Measurements from ENCODE around the gene STAG1. TPM values are rescaled to one million over a fixed set of nuclear protein-coding genes. Genes with fewer than 3 reads are reported as not detected.

Gene STAG1
- total and polyA plus RNA-seq, 2 of the 13 experiments (the other 11 are each of a cell fraction or from before 2014, with no cell fraction given), result 6.2 to 25.9 TPM

DNA sequence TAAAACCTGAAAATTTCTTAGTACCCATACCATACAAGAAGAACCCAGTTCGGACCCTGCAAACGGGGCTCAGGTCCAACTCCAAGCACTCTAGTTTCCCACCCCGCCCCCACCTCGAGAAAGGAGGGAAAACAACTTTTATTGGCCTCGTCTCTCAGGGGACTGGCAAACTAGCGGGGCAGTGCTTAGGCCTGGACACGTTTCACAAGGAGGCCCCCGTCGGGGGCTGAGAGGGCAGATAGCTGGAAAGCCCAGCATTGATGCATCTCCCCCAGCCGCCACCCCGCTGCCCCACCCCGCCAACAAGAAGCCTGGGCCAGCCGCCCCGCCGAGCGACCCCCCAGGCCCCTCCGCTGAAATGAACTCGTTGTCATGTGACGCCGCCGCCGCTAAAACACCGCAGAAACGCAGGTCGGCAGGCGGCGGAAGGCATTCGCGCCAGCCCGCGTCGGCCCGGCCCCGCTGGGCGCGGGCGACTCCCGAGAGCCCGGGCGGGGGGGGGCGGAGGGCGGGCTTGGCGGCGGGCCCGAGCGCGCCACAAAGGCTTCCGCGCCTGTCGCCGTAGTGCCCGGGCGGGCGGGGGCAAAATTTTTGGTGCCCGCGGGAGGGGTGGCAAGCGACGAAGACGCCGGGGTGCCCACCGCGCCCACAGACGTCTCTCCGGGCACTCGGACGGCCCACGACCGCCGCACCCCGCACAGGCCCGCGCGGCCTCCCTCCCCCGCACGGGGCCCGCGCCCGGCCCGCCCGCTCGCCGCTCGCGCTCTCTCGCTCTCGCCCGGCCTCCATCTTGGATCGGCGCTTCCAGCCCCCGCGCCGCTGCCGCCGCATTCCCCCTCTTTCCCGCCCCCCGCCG lies 634 bp downstream of the STAG1 start:
- Histone ChIP-seq H3K27me3 (ENCODE audit: control insufficient read depth in 1 of 2, insufficient read depth in 2 of 2, low read length in 2 of 2) (no peaks in the 10 kb centered on the region), H3K36me3 (replicated peaks in 1 of 2; ENCODE audit: control insufficient read depth in 1 of 2, insufficient read depth in 2 of 2, low read length in 2 of 2) (no peaks in the 10 kb centered on the region; a peak in 1 of 5 replicates), H2AFZ (ENCODE audit: low read length) (no peak overlapping the region), H4K20me1 (ENCODE audit: insufficient read depth, low read length) (no peaks in the 10 kb centered on the region), H3K79me2 (ENCODE audit: insufficient read depth, low read length) (peaks cover 46% of the 10 kb centered on the region), H3K4me2 (ENCODE audit: low read depth, low read length) (peak overlapping the region; percentile 80), H3K4me1 (ENCODE audit: insufficient read depth, low read length) (peaks cover 31% of the 10 kb centered on the region), H3K4me3 (replicated peaks in 1 of 3; ENCODE audit: insufficient read depth in 1 of 3, low read depth in 2 of 3, low read length in 3 of 3) (peak overlapping the region; percentile 67 to 74 (median 68)), H3K9me3 (ENCODE audit: low read length) (no peaks in the 10 kb centered on the region), H3K9ac (ENCODE audit: insufficient read depth, low read depth, low read length) (peak overlapping the region; percentile 84), H3K27ac (ENCODE audit: extremely low read length, insufficient read depth, low read length) (peak overlapping the region; percentile 94)
- BruUV-seq (replicated peaks), result no TSS peak
- DNase-seq (ENCODE audit: low spot score) (peak; percentile 82), ATAC-seq (peak; percentile 56), FAIRE-seq (peak; percentile 53)
- intact Hi-C loops (cut with micrococcal nuclease; ENCODE audit: unreplicated experiment), result loop anchor here (1.0 to 10.0 kb wide), 6 partner anchors 111 to 557 kb away; partner anchors contain the start of genes MSL2 and NCK1
- ChIA-PET CTCF (ENCODE audit: low intra/inter-chr PET ratio, low total read pairs) (interaction anchor here (0.9 to 2.2 kb wide), 5 partner anchors 17 to 680 kb away, joined by 3 to 11 read pairs (median 8); no protein-coding TSS in a partner anchor), POLR2A (interaction anchor here (0.7 to 3.6 kb wide), 29 partner anchors 7 to 676 kb away, joined by 3 to 41 read pairs (median 5); partner anchors contain the start of genes MSL2, NCK1, PCCB and SLC35G2)
- in situ Hi-C loops (cut with HindIII; ENCODE audit: extremely low pct_ligation_motif_present, low pct_unique_long_range_greater_than_20kb), result loop anchor here (10.0 kb wide), 2 partner anchors 357 to 677 kb away; no protein-coding TSS in a partner anchor
- 0% methylated on average over 10 of the region's 97 CpGs for WGBS (ENCODE audit: low lambda C conversion rate)
- TF ChIP-seq ERF (CRISPR knock-in tag; IDR thresholded peaks at IDR 0.05) (0 out of 2 replicates have a peak, but pooled peaks have one; percentile 26), POLR2A (IDR thresholded peaks at IDR 0.05; ENCODE audit: insufficient read depth in 1 of 2, low read depth in 2 of 2, low read length in 2 of 2) (peak; percentile 51 to 77; a peak in 3 of 4 replicates), ZBTB40 (IDR thresholded peaks at IDR 0.05) (no peak), ZBTB40 (CRISPR knock-in tag; IDR thresholded peaks at IDR 0.05) (0 out of 2 replicates have a peak, but pooled peaks have one; percentile 35), ZNF605 (CRISPR knock-in tag; IDR thresholded peaks at IDR 0.05) (peak; percentile 54; the same call in 1 of the 2 replicates), ASH2L (IDR thresholded peaks at IDR 0.05; ENCODE audit: insufficient read length, low read depth, low read length) (peak; percentile 92), KMT2A (CRISPR knock-in tag; IDR thresholded peaks at IDR 0.05) (peak; percentile 31; the same call in 1 of the 2 replicates), ZSCAN22 (CRISPR knock-in tag; IDR thresholded peaks at IDR 0.05) (no peak), POLR2AphosphoS5 (IDR thresholded peaks at IDR 0.05; ENCODE audit: low read depth, low read length) (peak; percentile 51), KAT8 (CRISPR knock-in tag; IDR thresholded peaks at IDR 0.05) (peak; percentile 34; the same call in 1 of the 2 replicates), ZNF296 (CRISPR knock-in tag; conservative IDR thresholded peaks at IDR 0.05) (no peak), NCOA2 (CRISPR knock-in tag; IDR thresholded peaks at IDR 0.05) (0 out of 2 replicates have a peak, but pooled peaks have one; percentile 16), IKZF5 (CRISPR knock-in tag; IDR thresholded peaks at IDR 0.05) (0 out of 2 replicates have a peak, but pooled peaks have one; percentile 48)

Data from HepG2 (cell line).